SH-SY5Y (cell line): ENCODE measurements around the gene PARM1.

Source experiments
- GATA2 ChIP-seq: IDR thresholded peaks from 2 replicates; pipeline ENCODE4 v1.6.1; 2011; ENCODE audit warnings: mild to moderate bottlenecking, low read depth, low read length
- GATA3 ChIP-seq: IDR thresholded peaks from 2 replicates; pipeline ENCODE4 v1.6.1; 2011; ENCODE audit warnings: low read depth, mild to moderate bottlenecking, low read length, moderate library complexity

- TF ChIP-seq GATA2 (no peak), GATA3 (no peak)
Observed at GRCh38 chr4:74942251-74942917, 9.5 kb downstream of the PARM1 start.
